Thyroid gland (tissue), 4 donors: ENCODE data around the gene IFITM10.

Experiments
- CTCF ChIP-seq, 6 experiments: fragments of 200-600 bp in 3 of 6; fragments of 450-650 bp in 3 of 6; sonication (generic) in 3 of 6; IDR thresholded peaks; one replicate each; pipeline ENCODE4 v1.5.1; 2016 to 2019; ENCODE audit warnings: antibody characterized with exemption in 6 of 6, mild to moderate bottlenecking in 2 of 6, inconsistent platforms in 1 of 6, moderate library complexity in 1 of 6
- POLR2A ChIP-seq, 2 donors: fragments of 450-650 bp; IDR thresholded peaks; one replicate each; pipeline ENCODE4 v1.6.1; 2017; ENCODE audit warnings: antibody characterized with exemption in 2 of 2, mild to moderate bottlenecking in 2 of 2, moderate library complexity in 1 of 2

GRCh38 chr11:1718326-1718725 is 32.1 kb downstream of the IFITM10 start:
- TF ChIP-seq POLR2A (IDR thresholded peaks at IDR 0.05) (no peak), CTCF (IDR thresholded peaks at IDR 0.05) (no peak)
